K562 (cell line): ENCODE measurements around the gene ARF1. TPM values are rescaled to one million over a fixed set of nuclear protein-coding genes. Genes with fewer than 3 reads are reported as not detected.

Source experiments
- ATAC-seq: fragments of 200-7000 bp; cut with Tn5 transposase; 3 replicates; pipeline ENCODE4 v1.9.1; 2020; ENCODE audit warnings: moderate library complexity
- BruUV-seq: library from RNA; stranded (reverse); fragments of 400-500 nt; replicated peaks from 2 replicates; lab custom pipeline; 2021; lab: Mats Ljungman, UMichigan
- CTCF ChIA-PET: fragments of 300-600 bp; formaldehyde crosslinking; extraction: SDS; loops from one replicate; lab custom pipeline; 2021; ENCODE audit warnings: low intra/inter-chr PET ratio; lab: Yijun Ruan, JAX
- POLR2A ChIA-PET: fragments of 300-600, 350-650 bp; sonication (Branson Sonifier 250); formaldehyde crosslinking; extraction: SDS; loops from one replicate; lab custom pipeline; 2021; ENCODE audit warnings: antibody characterized with exemption, inconsistent platforms; lab: Yijun Ruan, JAX
- DNase-seq, 4 experiments: peaks; one replicate each; pipeline versions ENCODE4 v3.0.0 to v3.0.0-alpha.2; 2011 to 2018; ENCODE audit warnings: low spot score in 3 of 4, mixed read lengths in 3 of 4; ENCODE audit errors: extremely low read depth in 1 of 4
- FAIRE-seq: peaks from 2 replicates; lab custom pipeline; 2011; peaks lifted over from hg19 to GRCh38; lab: Jason Lieb, UNC
- H2AFZ ChIP-seq: 2 replicates; pipeline ENCODE4 v1.6.0; 2011; ENCODE audit warnings: low read depth, low read length, control low read depth, inconsistent platforms
- H3K27ac ChIP-seq: fragments of 200-600 bp; 3 replicates; pipeline ENCODE4 v1.8.0; 2011; ENCODE audit warnings: low read depth, mild to moderate bottlenecking, control low read depth, inconsistent platforms, low read length, moderate library complexity, mixed read lengths; ENCODE audit errors: extremely low read depth
- H3K27me3 ChIP-seq, 2 experiments: fragments of 300-600 bp in 1 of 2; 2 replicates in 1 of 2; 3 replicates in 1 of 2; pipeline versions ENCODE4 v1.6.0 to v1.8.0; 2011; ENCODE audit warnings: inconsistent platforms in 2 of 2, low read length in 2 of 2, mild to moderate bottlenecking in 1 of 2, mixed read lengths in 1 of 2, moderate library complexity in 1 of 2; ENCODE audit not compliant: control insufficient read depth in 2 of 2, insufficient read depth in 2 of 2
- H3K36me3 ChIP-seq: fragments of 300-600 bp; 3 replicates; pipeline ENCODE4 v1.8.0; 2011; ENCODE audit warnings: mild to moderate bottlenecking, low read length, inconsistent platforms; ENCODE audit not compliant: control insufficient read depth, insufficient read depth
- H3K4me1 ChIP-seq, 2 experiments: fragments of 200-600 bp in 1 of 2; replicated peaks in 1 of 2; 2 replicates in 1 of 2; 3 replicates in 1 of 2; pipeline versions ENCODE4 v1.5.1 to v1.8.0; 2011; ENCODE audit warnings: inconsistent platforms in 2 of 2, low read length in 2 of 2, mild to moderate bottlenecking in 1 of 2, mixed read lengths in 1 of 2, moderate library complexity in 1 of 2; ENCODE audit not compliant: control insufficient read depth in 2 of 2, insufficient read depth in 2 of 2
- H3K4me2 ChIP-seq: 2 replicates; pipeline ENCODE4 v1.6.1; 2011; ENCODE audit warnings: low read length, control low read depth, inconsistent platforms, mixed read lengths; ENCODE audit not compliant: insufficient read depth
- H3K4me3 ChIP-seq: fragments of 200-600 bp; sonication (generic), shearing (Covaris generic); 2 replicates; pipeline ENCODE4 v1.5.1; 2016; ENCODE audit warnings: control low read depth, inconsistent platforms
- H3K79me2 ChIP-seq: fragments of 200-600 bp; 3 replicates; pipeline ENCODE4 v1.8.0; 2011; ENCODE audit warnings: low read length, inconsistent platforms; ENCODE audit not compliant: control insufficient read depth, insufficient read depth
- H3K9ac ChIP-seq, 2 experiments: 2 replicates each; pipeline versions ENCODE4 v1.6.0 to v1.6.1; 2011; ENCODE audit warnings: low read depth in 2 of 2, low read length in 2 of 2, control low read depth in 1 of 2, inconsistent platforms in 1 of 2, mild to moderate bottlenecking in 1 of 2, mixed read lengths in 1 of 2; ENCODE audit not compliant: insufficient read depth in 1 of 2
- H3K9me1 ChIP-seq: one replicate; pipeline ENCODE4 v1.6.0; 2011; ENCODE audit warnings: inconsistent platforms, mild to moderate bottlenecking, low read length, moderate library complexity; ENCODE audit not compliant: control insufficient read depth, insufficient read depth
- H3K9me3 ChIP-seq: replicated peaks from 2 replicates; pipeline ENCODE4 v1.5.1; 2011; ENCODE audit warnings: low read depth, low read length, inconsistent platforms; ENCODE audit not compliant: control insufficient read depth, insufficient read depth
- H4K20me1 ChIP-seq: replicated peaks from 2 replicates; pipeline ENCODE4 v1.6.1; 2011; ENCODE audit warnings: low read length, inconsistent platforms, mixed read lengths; ENCODE audit not compliant: control insufficient read depth, insufficient read depth
- FOXA3 ChIP-seq, 2 experiments: fragments of 450-650 bp in 1 of 2; sonication (generic) in 1 of 2; formaldehyde crosslinking; IDR thresholded peaks in 1 of 2; conservative IDR thresholded peaks in 1 of 2; 2 replicates each; pipeline versions ENCODE4 v1.4.0 to v1.8.0; 2020 to 2022; ENCODE audit warnings: mild to moderate bottlenecking in 2 of 2, missing genetic modification reagents in 1 of 2
- GTF2E2 ChIP-seq: fragments of 200-800 bp; sonication (Bioruptor generic); IDR thresholded peaks from 2 replicates; pipeline ENCODE4 v1.6.1; 2016; ENCODE audit warnings: missing genetic modification characterization, missing compliant biosample characterization
- MED1 ChIP-seq: sonication (generic); formaldehyde crosslinking; IDR thresholded peaks from 2 replicates; pipeline ENCODE4 v1.8.1; 2023; ENCODE audit warnings: missing genetic modification reagents, borderline replicate concordance
- MYNN ChIP-seq, 2 experiments: sonication (generic); formaldehyde crosslinking in 1 of 2; IDR thresholded peaks; 2 replicates each; pipeline versions ENCODE4 v1.5.0 to v1.6.1; 2016 to 2020; ENCODE audit warnings: antibody characterized with exemption in 1 of 2, missing genetic modification reagents in 1 of 2
- POLR2A ChIP-seq: fragments of 450-650 bp; conservative IDR thresholded peaks from 2 replicates; pipeline ENCODE4 v1.6.1; 2016
- POLR2AphosphoS2 ChIP-seq: IDR thresholded peaks from 2 replicates; pipeline ENCODE4 v1.6.1; 2012; ENCODE audit warnings: low read length, improper control_type of control experiment
- POLR2G ChIP-seq: fragments of 200-400 bp; formaldehyde crosslinking; IDR thresholded peaks from 2 replicates; pipeline ENCODE4 v1.6.1; 2017; ENCODE audit warnings: low read depth, mild to moderate bottlenecking, antibody characterized with exemption, low read length, moderate library complexity
- RBFOX2 ChIP-seq: fragments of 200-400 bp; formaldehyde crosslinking; IDR thresholded peaks from 2 replicates; pipeline ENCODE4 v1.6.1; 2017; ENCODE audit warnings: low read depth, mild to moderate bottlenecking, low read length, moderate library complexity
- SIRT6 ChIP-seq: IDR thresholded peaks from one replicate; pipeline ENCODE4 v1.6.1; 2012; ENCODE audit warnings: low read depth, mild to moderate bottlenecking, control low read depth, inconsistent platforms, low read length, moderate library complexity
- SPI1 ChIP-seq: IDR thresholded peaks from 2 replicates; pipeline ENCODE4 v1.6.1; 2011; ENCODE audit warnings: low read depth, low read length, control low read depth, borderline replicate concordance
- TBL1XR1 ChIP-seq, 2 experiments: IDR thresholded peaks; 2 replicates each; pipeline ENCODE4 v1.6.1; 2012; ENCODE audit warnings: improper control_type of control experiment in 2 of 2, low read length in 2 of 2, mild to moderate bottlenecking in 1 of 2
- XRCC4 ChIP-seq: IDR thresholded peaks from one replicate; pipeline ENCODE4 v1.6.1; 2011; ENCODE audit not compliant: insufficient read depth, insufficient read length; ENCODE audit errors: extremely low read depth
- ZNF174 ChIP-seq: fragments of 250-450 bp; sonication (Bioruptor Pico); IDR thresholded peaks from 2 replicates; pipeline ENCODE4 v1.4.0; 2020; ENCODE audit warnings: mild to moderate bottlenecking
- ZNF239 ChIP-seq: fragments of 250-450 bp; sonication (Bioruptor Pico); IDR thresholded peaks from 2 replicates; pipeline ENCODE4 v1.4.0; 2020; ENCODE audit warnings: mild to moderate bottlenecking
- ZNF436 ChIP-seq: fragments of 250-450, 450-650 bp; sonication (Bioruptor Pico); formaldehyde crosslinking; IDR thresholded peaks from 2 replicates; pipeline ENCODE4 v1.7.0; 2020; ENCODE audit warnings: mild to moderate bottlenecking
- ZNF445 ChIP-seq: fragments of 250-450 bp; sonication (Bioruptor Pico); IDR thresholded peaks from 2 replicates; pipeline ENCODE4 v1.4.0; 2020; ENCODE audit warnings: low read depth, mild to moderate bottlenecking, moderate library complexity
- ZNF561 ChIP-seq: fragments of 450-650 bp; formaldehyde crosslinking; conservative IDR thresholded peaks from 2 replicates; pipeline ENCODE4 v1.4.0; 2020; ENCODE audit warnings: mild to moderate bottlenecking, moderate library complexity
- WGBS: fragments of 100-300 bp; shearing (Covaris generic); methylation state at CpG from one replicate; pipeline ENCODE4 v1.1.6; 2016; ENCODE audit warnings: low coverage, mixed read lengths; ENCODE audit not compliant: insufficient coverage; ENCODE audit errors: missing lambda C conversion rate; 5-methylcytosine and 5-hydroxymethylcytosine counted together
- in situ Hi-C: fragments of 300-500 bp; cut with MboI; formaldehyde crosslinking; loops from 4 replicates; pipeline ENCODE4 v1.15.0; 2018; ENCODE audit warnings: inconsistent platforms, mixed read lengths
- intact Hi-C: fragments of 100-400 bp; cut with micrococcal nuclease; formaldehyde crosslinking; loops from 2 replicates; pipeline ENCODE4 v1.14.2; 2022
- polyA plus RNA-seq, 8 experiments: library from polyadenylated mRNA; depleted of rRNA in 4 of 8; stranded (reverse) in 5 of 8; unstranded in 3 of 8; fragments of >200 nt; fragmentation: Nextera tagmentation in 2 of 8; fragmentation: Illumina TruSeq in 1 of 8; extraction: Ambion mirVana in 2 of 8; extraction: Trizol in 1 of 8; gene quantifications; 2 replicates each; pipeline versions ENCODE4 v1.2.1 to v1.2.3, GENCODE V29; 2011 to 2014; ENCODE audit warnings: inconsistent platforms in 1 of 8, missing spikeins in 1 of 8
- total RNA-seq, 7 experiments: library from RNA; depleted of rRNA in 6 of 7; stranded (reverse); fragments of >200 nt in 6 of 7; fragmentation: Illumina TruSeq in 2 of 7; extraction: Trizol in 2 of 7; gene quantifications; 2 replicates each; pipeline versions ENCODE4 v1.2.1 to v1.2.3, GENCODE V29; 2011 to 2021; ENCODE audit warnings: low replicate concordance in 1 of 7
- TF ChIP-seq, protein P1 (sequence below): sonication (generic); formaldehyde crosslinking; IDR thresholded peaks from 2 replicates; pipeline ENCODE4 v1.9.0; 2022; ENCODE audit warnings: mild to moderate bottlenecking, missing genetic modification reagents
- TF ChIP-seq, protein P2 (sequence below): sonication (generic); formaldehyde crosslinking; IDR thresholded peaks from 2 replicates; pipeline ENCODE4 v1.8.0; 2022; ENCODE audit warnings: mild to moderate bottlenecking, missing genetic modification reagents
- TF ChIP-seq, protein P3 (sequence below): fragments of 250-450 bp; sonication (Bioruptor Pico); IDR thresholded peaks from 2 replicates; pipeline ENCODE4 v1.5.1; 2021; ENCODE audit warnings: mild to moderate bottlenecking

Gene ARF1
- total and polyA plus RNA-seq, 9 of the 15 experiments (the other 6 are each of a cell fraction or from before 2014, with no cell fraction given), result 69.8 to 593 (median 325) TPM

DNA sequence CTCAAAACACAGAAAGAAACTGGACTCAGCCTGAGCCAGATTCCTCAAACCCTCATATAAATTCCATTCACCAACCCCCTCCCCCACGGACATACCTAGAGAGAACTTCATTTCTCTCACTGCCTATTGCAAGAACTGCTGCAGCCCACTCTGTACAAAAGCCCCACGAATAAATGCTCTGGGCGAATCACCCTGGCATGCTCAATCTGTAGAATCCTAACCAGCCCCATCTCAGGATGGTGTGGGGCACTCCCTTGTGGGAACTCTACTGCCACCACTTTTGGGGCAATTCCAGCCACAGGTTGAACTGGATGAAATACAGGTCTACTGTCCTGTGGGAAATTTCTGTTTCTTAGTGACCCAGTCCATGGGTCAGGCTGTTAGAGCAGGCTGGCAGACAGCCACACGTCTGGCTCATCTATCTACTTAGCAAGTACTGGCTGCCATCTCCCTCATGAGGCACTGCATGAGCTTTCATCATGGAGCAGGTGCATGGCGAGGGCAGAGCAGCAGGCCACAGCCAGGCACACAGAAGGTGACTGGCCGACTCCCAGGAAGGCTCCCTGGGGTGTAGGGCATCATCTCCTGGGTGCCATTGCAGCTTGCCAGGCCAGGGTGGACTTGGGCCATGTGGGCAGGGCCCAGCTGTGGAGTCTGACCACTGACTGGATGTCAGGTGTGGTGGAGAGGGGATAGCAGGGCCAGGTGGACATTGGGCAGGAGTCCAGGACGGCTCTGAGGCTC lies 22.2 kb downstream of the ARF1 start:
- H3K36me3 ChIP-seq, result peaks cover 48% of the 10 kb centered on the region; the same call in 2 of the 3 replicates
- BruUV-seq, result no TSS peak
- peaks cover 3% of the 10 kb centered on the region for H3K9me1 ChIP-seq
- DNase-seq (peak in 1 of 4 experiments; percentile 4), ATAC-seq (no peak), FAIRE-seq (no peak)
- H3K4me1 ChIP-seq, result peaks cover 20 to 70% of the 10 kb centered on the region in 2 experiments
- no peak overlapping the region; the same call in 1 of the 2 replicates for H3K4me2 ChIP-seq
- H3K27me3 ChIP-seq, result no peaks in the 10 kb centered on the region
- CTCF ChIA-PET, result no interaction called here
- peaks cover 12% of the 10 kb centered on the region for H4K20me1 ChIP-seq
- in situ Hi-C loops (no loop called here), intact Hi-C loops (no loop called here)
- H3K27ac ChIP-seq, result 0 out of 3 replicates have a peak overlapping the region, but pooled peaks have one; percentile 87
- H3K9ac ChIP-seq, result peak overlapping the region in 1 of 2 experiments; percentile 4; a peak in 1 of 4 replicates
- peaks cover 56% of the 10 kb centered on the region for H3K79me2 ChIP-seq
- H3K4me3 ChIP-seq, result no peak overlapping the region
- H3K9me3 ChIP-seq, result peaks cover 5% of the 10 kb centered on the region; the same call in 1 of the 2 replicates
- H2AFZ ChIP-seq, result no peak overlapping the region
- POLR2A ChIA-PET, result interaction anchor here (0.6 to 2.1 kb wide), 2 partner anchors 13 to 62 kb away, joined by 3 to 11 read pairs; no protein-coding TSS in a partner anchor
- 80% methylated on average over 7 of the region's 7 CpGs for WGBS
- TF ChIP-seq ZNF445 (no peak), ZNF174 (CRISPR knock-in tag) (no peak), POLR2A (peak; percentile 39; the same call in 1 of the 2 replicates), ZNF239 (no peak), ZNF436 (CRISPR knock-in tag) (no peak), POLR2G (peak; percentile 58; the same call in 1 of the 2 replicates), MED1 (CRISPR knock-in tag) (no peak), FOXA3 (CRISPR knock-in tag; conservative IDR thresholded peaks at IDR 0.05 in 1 of 2, IDR thresholded peaks at IDR 0.05 in 1 of 2) (no peak), ZNF561 (CRISPR knock-in tag) (no peak), POLR2AphosphoS2 (0 out of 2 replicates have a peak, but pooled peaks have one; percentile 29), MYNN (IDR thresholded peaks at IDR 0.05) (peak; percentile 9; the same call in 1 of the 2 replicates), MYNN (CRISPR knock-in tag; IDR thresholded peaks at IDR 0.05) (no peak), GTF2E2 (tag) (no peak), SPI1 (no peak), SIRT6 (no peak), TBL1XR1 (IDR thresholded peaks at IDR 0.05; ENCODE audit: low read length in 2 of 2) (no peak), XRCC4 (no peak), RBFOX2 (peak; percentile 54; the same call in 1 of the 2 replicates)
- TF ChIP-seq, protein P1, sequence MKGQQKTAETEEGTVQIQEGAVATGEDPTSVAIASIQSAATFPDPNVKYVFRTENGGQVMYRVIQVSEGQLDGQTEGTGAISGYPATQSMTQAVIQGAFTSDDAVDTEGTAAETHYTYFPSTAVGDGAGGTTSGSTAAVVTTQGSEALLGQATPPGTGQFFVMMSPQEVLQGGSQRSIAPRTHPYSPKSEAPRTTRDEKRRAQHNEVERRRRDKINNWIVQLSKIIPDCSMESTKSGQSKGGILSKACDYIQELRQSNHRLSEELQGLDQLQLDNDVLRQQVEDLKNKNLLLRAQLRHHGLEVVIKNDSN (CRISPR knock-in tag), result no peak
- TF ChIP-seq, protein P2, sequence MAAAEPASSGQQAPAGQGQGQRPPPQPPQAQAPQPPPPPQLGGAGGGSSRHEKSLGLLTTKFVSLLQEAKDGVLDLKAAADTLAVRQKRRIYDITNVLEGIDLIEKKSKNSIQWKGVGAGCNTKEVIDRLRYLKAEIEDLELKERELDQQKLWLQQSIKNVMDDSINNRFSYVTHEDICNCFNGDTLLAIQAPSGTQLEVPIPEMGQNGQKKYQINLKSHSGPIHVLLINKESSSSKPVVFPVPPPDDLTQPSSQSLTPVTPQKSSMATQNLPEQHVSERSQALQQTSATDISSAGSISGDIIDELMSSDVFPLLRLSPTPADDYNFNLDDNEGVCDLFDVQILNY (CRISPR knock-in tag), result peak; percentile 71; the same call in 1 of the 2 replicates
- TF ChIP-seq, protein P3, sequence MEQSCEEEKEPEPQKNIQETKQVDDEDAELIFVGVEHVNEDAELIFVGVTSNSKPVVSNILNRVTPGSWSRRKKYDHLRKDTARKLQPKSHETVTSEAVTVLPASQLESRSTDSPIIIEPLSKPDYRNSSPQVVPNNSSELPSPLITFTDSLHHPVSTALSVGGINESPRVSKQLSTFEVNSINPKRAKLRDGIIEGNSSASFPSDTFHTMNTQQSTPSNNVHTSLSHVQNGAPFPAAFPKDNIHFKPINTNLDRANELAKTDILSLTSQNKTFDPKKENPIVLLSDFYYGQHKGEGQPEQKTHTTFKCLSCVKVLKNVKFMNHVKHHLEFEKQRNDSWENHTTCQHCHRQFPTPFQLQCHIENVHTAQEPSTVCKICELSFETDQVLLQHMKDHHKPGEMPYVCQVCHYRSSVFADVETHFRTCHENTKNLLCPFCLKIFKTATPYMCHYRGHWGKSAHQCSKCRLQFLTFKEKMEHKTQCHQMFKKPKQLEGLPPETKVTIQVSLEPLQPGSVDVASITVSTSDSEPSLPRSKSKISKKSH (CRISPR knock-in tag), result no peak
